Esophagus muscularis mucosa (tissue), 4 donors: ENCODE results near the gene APOL6. TPM values are rescaled to one million over a fixed set of nuclear protein-coding genes. Genes with fewer than 3 reads are reported as not detected.

Source experiments
- DNase-seq: peaks from one replicate; pipeline ENCODE4 v3.0.0-alpha.2; 2017; ENCODE audit errors: extremely low spot score
- H3K27ac ChIP-seq, 4 donors: fragments of 200-600 bp; sonication (generic); replicated peaks in 1 of 4; 1 replicate in 3 of 4; 2 replicates in 1 of 4; pipeline ENCODE4 v1.5.1; 2016 to 2019; ENCODE audit warnings: mild to moderate bottlenecking in 1 of 4
- H3K27me3 ChIP-seq, 4 donors: fragments of 200-600 bp; sonication (generic); one replicate each; pipeline versions ENCODE4 v1.5.1 to v1.6.0; 2016 to 2019
- H3K36me3 ChIP-seq, 4 donors: fragments of 200-600 bp; sonication (generic); one replicate each; pipeline ENCODE4 v1.5.1; 2016 to 2019
- H3K4me1 ChIP-seq, 4 donors: fragments of 200-600 bp; sonication (generic); one replicate each; pipeline ENCODE4 v1.5.1; 2016 to 2019
- H3K4me3 ChIP-seq, 4 donors: fragments of 200-600 bp; sonication (generic); 1 replicate in 2 of 4; 2 replicates in 2 of 4; pipeline ENCODE4 v1.5.1; 2016 to 2019; ENCODE audit warnings: mild to moderate bottlenecking in 4 of 4, moderate library complexity in 1 of 4
- H3K9me3 ChIP-seq, 4 donors: fragments of 200-600 bp; sonication (generic); 1 replicate in 3 of 4; 2 replicates in 1 of 4; pipeline ENCODE4 v1.5.1; 2016 to 2019
- CTCF ChIP-seq, 3 experiments: fragments of 200-600 bp in 2 of 3; fragments of 450-650 bp in 1 of 3; sonication (generic) in 2 of 3; IDR thresholded peaks; one replicate each; pipeline ENCODE4 v1.5.1; 2017 to 2019; ENCODE audit warnings: antibody characterized with exemption in 3 of 3, mild to moderate bottlenecking in 2 of 3, moderate library complexity in 1 of 3
- EP300 ChIP-seq: sonication (generic); formaldehyde crosslinking; IDR thresholded peaks from one replicate; pipeline ENCODE4 v1.6.1; 2017; ENCODE audit warnings: antibody characterized with exemption
- POLR2A ChIP-seq: fragments of 450-650 bp; IDR thresholded peaks from one replicate; pipeline ENCODE4 v1.6.1; 2017; ENCODE audit warnings: antibody characterized with exemption, moderate library complexity, mild to moderate bottlenecking, low read depth
- POLR2AphosphoS5 ChIP-seq, 2 donors: sonication (generic); formaldehyde crosslinking; IDR thresholded peaks; one replicate each; pipeline ENCODE4 v1.6.1; 2017; ENCODE audit warnings: antibody characterized with exemption in 2 of 2
- WGBS: methylation state at CpG from one replicate; pipeline ENCODE4 v1.1.5; 2018; 5-methylcytosine and 5-hydroxymethylcytosine counted together
- intact Hi-C: fragments of 100-400 bp; cut with DNase I; formaldehyde crosslinking; loops from one replicate; pipeline ENCODE4 v1.15.1; 2023
- total RNA-seq, 4 donors: library from RNA; depleted of rRNA; stranded (reverse); fragments of >200 nt; gene quantifications; one replicate each; pipeline versions ENCODE4 v1.1.0 to v1.2.1, GENCODE V29; 2016

APOL6 gene
- total RNA-seq, 4 donors from 2014 or later, result 10.1 to 21.0 (median 12.1) TPM

- no peaks in the 10 kb centered on the region for H3K9me3 ChIP-seq
- 92% methylated on average over 6 of the region's 6 CpGs for WGBS
Observed at GRCh38 chr22:35687461-35687860, 39.2 kb downstream of the APOL6 start.

GRCh38 chr22:35688913-35689675 lies 40.8 kb downstream of the APOL6 start:
- Histone ChIP-seq H3K9me3 (no peaks in the 10 kb centered on the region), H3K27me3 (no peaks in the 10 kb centered on the region), H3K27ac (no peak overlapping the region), H3K36me3 (no peaks in the 10 kb centered on the region), H3K4me1 (no peaks in the 10 kb centered on the region), H3K4me3 (no peak overlapping the region)
- TF ChIP-seq EP300 (no peak), CTCF (IDR thresholded peaks at IDR 0.05) (no peak), POLR2AphosphoS5 (IDR thresholded peaks at IDR 0.05) (no peak), POLR2A (no peak)
- no peak for DNase-seq
- 86% methylated on average over 10 of the region's 10 CpGs for WGBS
- intact Hi-C loops, result no loop called here

More at GRCh38 chr22:35687461-35687860, 39.2 kb downstream of the APOL6 start:
- Histone ChIP-seq H3K4me1 (no peaks in the 10 kb centered on the region), H3K27me3 (no peaks in the 10 kb centered on the region), H3K4me3 (no peak overlapping the region), H3K36me3 (no peaks in the 10 kb centered on the region), H3K27ac (no peak overlapping the region)
- TF ChIP-seq CTCF (IDR thresholded peaks at IDR 0.05), result no peak
- no peak for TF ChIP-seq EP300
- TF ChIP-seq POLR2A, result no peak
- TF ChIP-seq POLR2AphosphoS5 (IDR thresholded peaks at IDR 0.05), result no peak
- DNase-seq, result no peak
- intact Hi-C loops, result no loop called here

- no peaks in the 10 kb centered on the region for H3K9me3 ChIP-seq
- H3K4me1 ChIP-seq, result no peaks in the 10 kb centered on the region
- no peak for DNase-seq
- H3K36me3 ChIP-seq, result no peaks in the 10 kb centered on the region
- no peak overlapping the region for H3K4me3 ChIP-seq
- TF ChIP-seq CTCF (IDR thresholded peaks at IDR 0.05) (no peak), EP300 (no peak), POLR2AphosphoS5 (IDR thresholded peaks at IDR 0.05) (no peak), POLR2A (no peak)
- H3K27ac ChIP-seq, result no peak overlapping the region
- no peaks in the 10 kb centered on the region for H3K27me3 ChIP-seq
- 48% methylated on average over 1 of the region's 1 CpG for WGBS
- intact Hi-C loops, result no loop called here
Observed at GRCh38 chr22:35690001-35690400, 41.8 kb downstream of the APOL6 start.

- H3K4me3 ChIP-seq, result no peak overlapping the region
- H3K4me1 ChIP-seq, result no peaks in the 10 kb centered on the region
- H3K27ac ChIP-seq, result no peak overlapping the region
- peaks cover 0 to 8% (median 0%) of the 10 kb centered on the region in 4 donors for H3K27me3 ChIP-seq
- 87% methylated on average over 9 of the region's 13 CpGs for WGBS
- H3K36me3 ChIP-seq, result no peaks in the 10 kb centered on the region
- intact Hi-C loops, result no loop called here
- DNase-seq, result no peak
- no peak for TF ChIP-seq POLR2A
- TF ChIP-seq POLR2AphosphoS5 (IDR thresholded peaks at IDR 0.05), result no peak
- no peak for TF ChIP-seq EP300
- no peak for TF ChIP-seq CTCF (IDR thresholded peaks at IDR 0.05)
- no peaks in the 10 kb centered on the region for H3K9me3 ChIP-seq
Observed at GRCh38 chr22:35695202-35695601, 47.0 kb downstream of the APOL6 start.
